ENCODE measurements around the gene GPRC5B.

GPRC5B gene

DNA sequence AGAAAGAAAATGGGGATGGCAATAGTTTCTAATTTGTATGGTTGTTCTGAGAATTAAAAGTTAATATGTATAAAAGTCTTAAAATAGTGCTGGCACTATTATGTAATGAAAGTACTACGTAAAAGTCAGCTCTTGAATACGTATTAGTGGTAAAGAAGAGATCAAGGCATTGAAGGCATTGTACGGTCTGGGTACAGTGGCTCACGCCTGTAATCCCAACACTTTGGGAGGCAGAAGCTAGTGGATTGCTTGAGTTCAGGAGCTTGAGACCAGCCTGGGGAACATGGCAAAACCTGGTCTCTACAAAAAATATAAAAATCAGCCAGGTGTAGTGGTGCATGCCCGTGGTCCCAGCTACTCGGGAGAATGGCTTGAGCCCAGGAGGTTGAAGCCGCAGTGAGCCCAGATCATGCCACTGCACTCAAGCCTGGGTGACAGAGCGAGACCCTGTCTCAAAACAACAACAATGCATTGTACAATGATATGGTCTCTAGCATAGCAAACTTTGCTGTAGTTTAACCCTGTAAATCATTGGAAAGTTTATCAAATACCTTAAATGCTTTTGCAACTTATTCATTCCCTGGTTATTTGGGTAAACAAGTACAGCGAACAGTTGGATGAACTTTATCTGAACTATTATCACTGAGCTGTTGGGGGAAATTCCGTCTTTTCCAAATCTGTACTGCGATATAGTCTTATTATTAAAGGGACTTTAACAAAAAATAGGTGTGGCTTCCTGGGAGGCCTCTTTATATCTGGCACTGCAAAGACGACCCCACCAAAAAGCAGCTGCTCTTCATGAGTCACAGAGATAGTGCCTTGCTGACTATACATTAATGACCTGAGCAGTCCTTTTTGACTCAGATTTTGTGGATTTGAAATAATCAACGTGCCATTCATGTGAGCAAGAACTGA is 73.6 kb downstream of the GPRC5B start:
- no peak for DNase-seq (ENCODE audit: low read depth)

DNA sequence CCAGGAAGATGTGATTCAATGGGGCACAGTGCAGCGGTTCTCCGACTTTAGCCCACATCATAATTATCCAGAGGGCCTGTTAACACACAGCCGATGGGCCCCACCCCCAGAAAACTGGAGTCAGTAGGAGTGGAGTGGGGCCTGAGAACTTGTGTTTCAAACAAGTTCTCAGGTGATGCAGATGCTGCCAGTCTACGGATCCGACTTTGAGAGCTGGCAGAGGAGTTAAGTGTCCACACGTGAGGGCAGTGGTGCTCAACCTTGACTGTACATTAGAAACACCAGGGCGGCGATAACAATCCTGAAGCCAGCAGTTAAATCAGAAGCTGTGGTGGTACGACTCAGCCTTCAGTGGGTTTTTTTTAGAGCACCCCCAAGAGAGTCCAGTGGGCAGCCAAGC is 75.0 kb downstream of the GPRC5B start:
- DNase-seq (ENCODE audit: low read depth) = no peak

DNA sequence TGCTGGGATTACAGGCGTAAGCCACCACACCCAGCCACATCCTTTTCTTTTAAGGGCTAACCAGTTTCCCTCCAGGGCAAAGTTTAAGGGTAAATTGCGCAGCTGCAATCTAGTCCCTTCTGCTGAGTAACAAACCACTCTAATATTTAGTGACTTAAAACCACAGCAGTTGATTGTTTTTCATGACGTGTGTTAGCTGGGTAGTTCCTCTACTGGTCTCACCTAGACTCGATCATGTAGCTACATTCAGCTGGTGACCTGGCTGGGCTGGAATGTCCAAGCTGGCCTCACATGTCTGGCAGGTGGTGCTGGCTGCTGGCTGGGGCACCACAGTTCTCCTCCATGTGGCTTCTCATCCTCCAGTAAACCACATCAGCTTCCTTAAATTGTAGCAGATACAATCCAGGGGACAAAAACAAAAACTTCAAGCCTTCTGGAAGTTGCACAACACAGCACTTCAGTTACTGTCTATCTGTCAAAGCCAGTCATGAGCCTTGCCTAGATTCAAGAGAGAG is 75.5 kb downstream of the GPRC5B start:
- no peak for DNase-seq (ENCODE audit: low read depth)

DNA sequence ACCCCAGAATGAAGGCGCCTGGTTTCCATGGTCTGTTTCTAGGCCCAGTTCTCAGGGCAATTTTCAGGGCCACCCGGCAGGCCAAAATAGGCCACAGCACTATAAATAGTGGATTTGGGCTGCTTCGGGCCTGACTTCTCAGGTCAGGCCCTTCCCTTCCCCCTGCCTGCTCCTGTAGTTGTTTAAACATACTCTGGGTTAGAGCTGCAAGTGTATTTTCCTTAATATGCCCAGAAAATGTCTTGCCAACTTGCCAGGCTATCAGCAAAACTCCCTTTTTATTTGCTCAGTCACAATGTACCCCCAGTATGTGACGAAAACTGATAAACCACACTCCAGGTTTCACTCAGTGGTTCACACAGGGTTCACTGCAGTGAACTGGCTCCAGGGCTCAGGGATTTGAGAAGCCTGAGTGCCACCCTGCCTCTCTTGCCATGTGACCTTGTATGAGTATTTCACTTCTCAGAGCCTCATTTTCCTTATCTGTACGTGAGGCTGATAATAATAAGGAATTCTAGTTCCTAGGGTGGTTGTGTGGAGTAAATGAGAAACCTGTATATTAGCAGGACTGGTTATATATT is 76.5 kb downstream of the GPRC5B start:
- DNase-seq (ENCODE audit: low read depth) = no peak

All from activated T-helper 9 cell treated with anti-CD3 and anti-CD28 coated beads, Interleukin-2, amount 50 U/mL, for 16 hours (primary cell).